ENCODE measurements around the gene DDI2. TPM values are rescaled to one million over a fixed set of nuclear protein-coding genes. Genes with fewer than 3 reads are reported as not detected.

Gene DDI2
- total RNA-seq, 1 donor from 2014 or later: 23.3 TPM

GRCh38 chr1:15671430-15671829, 54.2 kb downstream of the DDI2 start:
- DNase-seq (ENCODE audit: low spot score): no peak
- H3K27me3 Mint-ChIP-seq (ENCODE audit: insufficient read depth, low read depth): peaks cover 13% of the 10 kb centered on the region
- no peak overlapping the region for H3K4me3 Mint-ChIP-seq
- no peak overlapping the region for H3K27ac Mint-ChIP-seq
- H3K4me1 Mint-ChIP-seq: no peaks in the 10 kb centered on the region
- no peak overlapping the region for H3K4me3 ChIP-seq
- no peaks in the 10 kb centered on the region for H3K9me3 Mint-ChIP-seq
- H3K9ac ChIP-seq: no peak overlapping the region
- H3K36me3 ChIP-seq: no peaks in the 10 kb centered on the region
- H3K4me2 ChIP-seq: no peak overlapping the region
- no peaks in the 10 kb centered on the region for H3K36me3 Mint-ChIP-seq
- no peaks in the 10 kb centered on the region for H3K79me2 ChIP-seq (ENCODE audit: low read depth)
- no peaks in the 10 kb centered on the region for H3K9me3 ChIP-seq (ENCODE audit: low read depth)
- TF ChIP-seq EZH2phosphoT487 (IDR thresholded peaks at IDR 0.05) (no peak), CTCF (IDR thresholded peaks at IDR 0.05) (no peak), EZH2 (IDR thresholded peaks at IDR 0.05) (no peak)
- no peaks in the 10 kb centered on the region for H3K27me3 ChIP-seq
- no peak overlapping the region for H3K27ac ChIP-seq
- H2AFZ ChIP-seq (replicated peaks): no peak overlapping the region
- H3F3A ChIP-seq (ENCODE audit: low read depth): no peaks in the 10 kb centered on the region
- no peaks in the 10 kb centered on the region for H3K4me1 ChIP-seq
- H4K20me1 ChIP-seq (ENCODE audit: low read depth): no peaks in the 10 kb centered on the region

GRCh38 chr1:15674386-15675159, 57.3 kb downstream of the DDI2 start:
- no peaks in the 10 kb centered on the region for H3K27me3 ChIP-seq
- H3K9ac ChIP-seq: no peak overlapping the region
- no peak overlapping the region for H3K27ac Mint-ChIP-seq
- no peaks in the 10 kb centered on the region for H3K9me3 ChIP-seq (ENCODE audit: low read depth)
- no peaks in the 10 kb centered on the region for H3K4me1 ChIP-seq
- no peak overlapping the region for H3K4me3 ChIP-seq
- H3K4me1 Mint-ChIP-seq: no peaks in the 10 kb centered on the region
- no peaks in the 10 kb centered on the region for H3K79me2 ChIP-seq (ENCODE audit: low read depth)
- H3K27me3 Mint-ChIP-seq (ENCODE audit: insufficient read depth, low read depth): peaks cover 12% of the 10 kb centered on the region
- H2AFZ ChIP-seq (replicated peaks): no peak overlapping the region
- DNase-seq (ENCODE audit: low spot score): no peak
- no peaks in the 10 kb centered on the region for H3K36me3 Mint-ChIP-seq
- TF ChIP-seq EZH2 (IDR thresholded peaks at IDR 0.05): no peak
- TF ChIP-seq CTCF (IDR thresholded peaks at IDR 0.05): no peak
- TF ChIP-seq EZH2phosphoT487 (IDR thresholded peaks at IDR 0.05): no peak
- H3K4me2 ChIP-seq: no peak overlapping the region
- H3F3A ChIP-seq (ENCODE audit: low read depth): no peaks in the 10 kb centered on the region
- no peaks in the 10 kb centered on the region for H3K36me3 ChIP-seq
- no peak overlapping the region for H3K27ac ChIP-seq
- H3K9me3 Mint-ChIP-seq: peaks cover 4% of the 10 kb centered on the region
- H3K4me3 Mint-ChIP-seq: no peak overlapping the region
- H4K20me1 ChIP-seq (ENCODE audit: low read depth): no peaks in the 10 kb centered on the region

- H2AFZ ChIP-seq (replicated peaks): no peak overlapping the region
- Mint-ChIP-seq H3K27me3 (ENCODE audit: insufficient read depth, low read depth) (peaks cover 7% of the 10 kb centered on the region), H3K9me3 (peaks cover 4% of the 10 kb centered on the region), H3K36me3 (no peaks in the 10 kb centered on the region), H3K4me1 (no peaks in the 10 kb centered on the region), H3K27ac (no peak overlapping the region), H3K4me3 (no peak overlapping the region)
- TF ChIP-seq EZH2 (IDR thresholded peaks at IDR 0.05): no peak
- TF ChIP-seq EZH2phosphoT487 (IDR thresholded peaks at IDR 0.05): no peak
- no peak for TF ChIP-seq CTCF (IDR thresholded peaks at IDR 0.05)
- H3K27ac ChIP-seq: no peak overlapping the region
- no peak overlapping the region for H3K4me2 ChIP-seq
- H4K20me1 ChIP-seq (ENCODE audit: low read depth): no peaks in the 10 kb centered on the region
- no peaks in the 10 kb centered on the region for H3K36me3 ChIP-seq
- DNase-seq (ENCODE audit: low spot score): no peak
- no peaks in the 10 kb centered on the region for H3K79me2 ChIP-seq (ENCODE audit: low read depth)
- H3F3A ChIP-seq (ENCODE audit: low read depth): no peaks in the 10 kb centered on the region
- H3K9ac ChIP-seq: no peak overlapping the region
- H3K27me3 ChIP-seq: no peaks in the 10 kb centered on the region
- H3K4me1 ChIP-seq: no peaks in the 10 kb centered on the region
- no peaks in the 10 kb centered on the region for H3K9me3 ChIP-seq (ENCODE audit: low read depth)
- H3K4me3 ChIP-seq: no peak overlapping the region
Observed at GRCh38 chr1:15676010-15676409, 58.8 kb downstream of the DDI2 start.
